ENCODE results near the gene MMEL1.
"Not testable (repeated sequence)": the region's sequence is repeated elsewhere in the genome, so short reads cannot be mapped to it uniquely, and the experiment has no call there.

Gene MMEL1

GRCh38 chr1:2583871-2584351 is 48.9 kb downstream of the MMEL1 start:
- Histone ChIP-seq H3K4me3 (ENCODE audit: severe bottlenecking) (no peak overlapping the region), H3K36me3 (ENCODE audit: low read depth) (no peaks in the 10 kb centered on the region), H3K27ac (ENCODE audit: poor library complexity, severe bottlenecking) (no peak overlapping the region), H3K4me1 (ENCODE audit: insufficient read depth, poor library complexity, severe bottlenecking) (no peaks in the 10 kb centered on the region), H3K27me3 (ENCODE audit: insufficient read depth, poor library complexity, severe bottlenecking) (no peaks in the 10 kb centered on the region), H3K9me3 (ENCODE audit: severe bottlenecking) (no peaks in the 10 kb centered on the region)
- ATAC-seq (ENCODE audit: low read depth) = no peak
- TF ChIP-seq CTCF (IDR thresholded peaks at IDR 0.05; ENCODE audit: poor library complexity, severe bottlenecking) = no peak
- DNase-seq (ENCODE audit: low spot score) = no peak

- no peak overlapping the region for H3K4me3 ChIP-seq (ENCODE audit: severe bottlenecking)
- no peaks in the 10 kb centered on the region for H3K9me3 ChIP-seq (ENCODE audit: severe bottlenecking)
- ATAC-seq (ENCODE audit: low read depth) = no peak
- no peak for DNase-seq (ENCODE audit: low spot score)
- no peak for TF ChIP-seq CTCF (IDR thresholded peaks at IDR 0.05; ENCODE audit: poor library complexity, severe bottlenecking)
- no peak overlapping the region for H3K27ac ChIP-seq (ENCODE audit: poor library complexity, severe bottlenecking)
- no peaks in the 10 kb centered on the region for H3K27me3 ChIP-seq (ENCODE audit: insufficient read depth, poor library complexity, severe bottlenecking)
- no peaks in the 10 kb centered on the region for H3K36me3 ChIP-seq (ENCODE audit: low read depth)
- no peaks in the 10 kb centered on the region for H3K4me1 ChIP-seq (ENCODE audit: insufficient read depth, poor library complexity, severe bottlenecking)
Measured at GRCh38 chr1:2583331-2583791, 49.5 kb downstream of the MMEL1 start.

GRCh38 chr1:2582391-2582790 is 50.4 kb downstream of the MMEL1 start:
- H3K4me1 ChIP-seq (ENCODE audit: insufficient read depth, poor library complexity, severe bottlenecking) = no peaks in the 10 kb centered on the region
- H3K27me3 ChIP-seq (ENCODE audit: insufficient read depth, poor library complexity, severe bottlenecking) = no peaks in the 10 kb centered on the region
- no peaks in the 10 kb centered on the region for H3K9me3 ChIP-seq (ENCODE audit: severe bottlenecking)
- H3K36me3 ChIP-seq (ENCODE audit: low read depth) = no peaks in the 10 kb centered on the region
- no peak for TF ChIP-seq CTCF (IDR thresholded peaks at IDR 0.05; ENCODE audit: poor library complexity, severe bottlenecking)
- H3K27ac ChIP-seq (ENCODE audit: poor library complexity, severe bottlenecking) = no peak overlapping the region
- ATAC-seq (ENCODE audit: low read depth) (no peak), DNase-seq (ENCODE audit: low spot score) (no peak)
- H3K4me3 ChIP-seq (ENCODE audit: severe bottlenecking) = no peak overlapping the region

GRCh38 chr1:2580691-2581090 is 52.1 kb downstream of the MMEL1 start:
- Histone ChIP-seq H3K36me3 (ENCODE audit: low read depth) (no peaks in the 10 kb centered on the region), H3K9me3 (ENCODE audit: severe bottlenecking) (no peaks in the 10 kb centered on the region), H3K27me3 (ENCODE audit: insufficient read depth, poor library complexity, severe bottlenecking) (no peaks in the 10 kb centered on the region), H3K4me3 (ENCODE audit: severe bottlenecking) (no peak overlapping the region), H3K27ac (ENCODE audit: poor library complexity, severe bottlenecking) (no peak overlapping the region), H3K4me1 (ENCODE audit: insufficient read depth, poor library complexity, severe bottlenecking) (no peaks in the 10 kb centered on the region)
- no peak for ATAC-seq (ENCODE audit: low read depth)
- DNase-seq (ENCODE audit: low spot score) = no peak
- no peak for TF ChIP-seq CTCF (IDR thresholded peaks at IDR 0.05; ENCODE audit: poor library complexity, severe bottlenecking)

- no peak for DNase-seq (ENCODE audit: low spot score)
- no peak overlapping the region for H3K27ac ChIP-seq (ENCODE audit: poor library complexity, severe bottlenecking)
- H3K4me1 ChIP-seq (ENCODE audit: insufficient read depth, poor library complexity, severe bottlenecking) = no peaks in the 10 kb centered on the region
- no peak for ATAC-seq (ENCODE audit: low read depth)
- H3K27me3 ChIP-seq (ENCODE audit: insufficient read depth, poor library complexity, severe bottlenecking) = no peaks in the 10 kb centered on the region
- no peaks in the 10 kb centered on the region for H3K36me3 ChIP-seq (ENCODE audit: low read depth)
- no peaks in the 10 kb centered on the region for H3K9me3 ChIP-seq (ENCODE audit: severe bottlenecking)
- TF ChIP-seq CTCF (IDR thresholded peaks at IDR 0.05; ENCODE audit: poor library complexity, severe bottlenecking) = no peak
- no peak overlapping the region for H3K4me3 ChIP-seq (ENCODE audit: severe bottlenecking)
Measured at GRCh38 chr1:2578758-2579118, 54.1 kb downstream of the MMEL1 start.

- H3K27me3 ChIP-seq (ENCODE audit: insufficient read depth, poor library complexity, severe bottlenecking); H3K9me3 ChIP-seq (ENCODE audit: severe bottlenecking); H3K27ac ChIP-seq (ENCODE audit: poor library complexity, severe bottlenecking); H3K4me1 ChIP-seq (ENCODE audit: insufficient read depth, poor library complexity, severe bottlenecking); ATAC-seq (ENCODE audit: low read depth); H3K4me3 ChIP-seq (ENCODE audit: severe bottlenecking); DNase-seq (ENCODE audit: low spot score); H3K36me3 ChIP-seq (ENCODE audit: low read depth): not testable (repeated sequence)
Measured at GRCh38 chr1:2577565-2578075, 55.2 kb downstream of the MMEL1 start.

Data from RWPE2 (cell line).